Panc1 (cell line): ENCODE measurements around the gene SSBP3. TPM values are rescaled to one million over a fixed set of nuclear protein-coding genes. Genes with fewer than 3 reads are reported as not detected.

Experiments
- ATAC-seq: fragments of 200-7000 bp; cut with Tn5 transposase; 2 replicates; pipeline ENCODE4 v1.9.1; 2020; ENCODE audit warnings: mild to moderate bottlenecking, moderate library complexity
- BruUV-seq: library from RNA; stranded (reverse); fragments of 400-500 nt; replicated peaks from 2 replicates; lab custom pipeline; 2021; lab: Mats Ljungman, UMichigan
- CTCF ChIA-PET: fragments of 300-600 bp; sonication (Branson Sonifier 250); formaldehyde crosslinking; loops from one replicate; lab custom pipeline; 2022; ENCODE audit warnings: antibody characterized with exemption; lab: Charles Lee
- POLR2A ChIA-PET: fragments of 300-600 bp; sonication (Branson Sonifier 250); formaldehyde crosslinking; loops from one replicate; lab custom pipeline; 2022; ENCODE audit warnings: antibody characterized with exemption; lab: Charles Lee
- DNase-seq: peaks from one replicate; pipeline ENCODE4 v3.0.0-alpha.2; 2010; ENCODE audit warnings: low read depth, low spot score
- H3K27ac ChIP-seq: 2 replicates; pipeline ENCODE4 v1.5.1; 2011; ENCODE audit warnings: mild to moderate bottlenecking, low read length, inconsistent platforms
- H3K27me3 ChIP-seq: fragments of 200-500 bp; sonication (Bioruptor generic); 2 replicates; pipeline ENCODE4 v1.6.0; 2014; ENCODE audit warnings: low read length, inconsistent platforms; ENCODE audit not compliant: control insufficient read depth, insufficient read depth
- H3K36me3 ChIP-seq: fragments of 200-500 bp; sonication (Bioruptor generic); 2 replicates; pipeline ENCODE4 v1.5.1; 2014; ENCODE audit warnings: inconsistent platforms, mild to moderate bottlenecking, low read length, moderate library complexity; ENCODE audit not compliant: control insufficient read depth, insufficient read depth
- H3K4me1 ChIP-seq: 2 replicates; pipeline ENCODE4 v1.5.1; 2011; ENCODE audit warnings: inconsistent platforms, mild to moderate bottlenecking, low read length, moderate library complexity; ENCODE audit not compliant: control insufficient read depth, insufficient read depth
- H3K4me3 ChIP-seq, 2 experiments: 2 replicates each; pipeline ENCODE4 v1.5.1; 2011 to 2012; ENCODE audit warnings: low read depth in 2 of 2, low read length in 2 of 2, mild to moderate bottlenecking in 2 of 2, inconsistent platforms in 1 of 2, moderate library complexity in 1 of 2
- H3K9me3 ChIP-seq: fragments of 200-500 bp; sonication (Bioruptor generic); 2 replicates; pipeline ENCODE4 v1.5.1; 2014; ENCODE audit warnings: low read depth, mild to moderate bottlenecking, inconsistent platforms, low read length, moderate library complexity; ENCODE audit not compliant: control insufficient read depth, insufficient read depth
- CTCF ChIP-seq: fragments of 450-650 bp; IDR thresholded peaks from 2 replicates; pipeline ENCODE4 v1.5.1; 2017; ENCODE audit warnings: mild to moderate bottlenecking
- POLR2AphosphoS5 ChIP-seq: IDR thresholded peaks from 2 replicates; pipeline ENCODE4 v1.6.1; 2012; ENCODE audit warnings: mild to moderate bottlenecking, low read depth, low read length, moderate library complexity
- REST ChIP-seq, 2 experiments: IDR thresholded peaks; 2 replicates each; pipeline ENCODE4 v1.6.1; 2011 to 2012; ENCODE audit warnings: low read depth in 2 of 2, control low read depth in 1 of 2, low read length in 1 of 2, mild to moderate bottlenecking in 1 of 2, moderate library complexity in 1 of 2; ENCODE audit not compliant: insufficient read depth in 1 of 2
- SIN3A ChIP-seq: IDR thresholded peaks from 2 replicates; pipeline ENCODE4 v1.6.1; 2012; ENCODE audit warnings: low read depth, mild to moderate bottlenecking, low read length, moderate library complexity, borderline replicate concordance; ENCODE audit not compliant: insufficient read depth
- TCF7L2 ChIP-seq: IDR thresholded peaks from 2 replicates; pipeline ENCODE4 v1.6.1; 2011; ENCODE audit warnings: mild to moderate bottlenecking, low read depth, low read length, inconsistent platforms
- in situ Hi-C: cut with HindIII; loops from 2 replicates; pipeline ENCODE4 v1.10.0; 2016; ENCODE audit warnings: low sequenced_read_pairs, low pct_unique_long_range_greater_than_20kb
- intact Hi-C: fragments of 100-400 bp; cut with micrococcal nuclease; formaldehyde crosslinking; loops from one replicate; pipeline ENCODE4 v1.10.0; 2022; ENCODE audit not compliant: unreplicated experiment
- total RNA-seq: library from RNA; stranded (reverse); gene quantifications from one replicate; pipeline ENCODE4 v1.2.1, GENCODE V29; 2021; ENCODE audit not compliant: unreplicated experiment

The SSBP3 gene
- total RNA-seq, 1 experiment from 2014 or later, result 22.5 TPM

GRCh38 chr1:54331091-54331772 lies 75.0 kb downstream of the SSBP3 start:
- ATAC-seq, result no peak
- DNase-seq, result no peak
- no TSS peak for BruUV-seq
- ChIA-PET POLR2A (no interaction called here), CTCF (no interaction called here)
- Histone ChIP-seq H3K27ac (no peak overlapping the region), H3K4me1 (no peaks in the 10 kb centered on the region; the same call in 1 of the 2 replicates), H3K4me3 (no peak overlapping the region), H3K9me3 (no peaks in the 10 kb centered on the region), H3K36me3 (no peaks in the 10 kb centered on the region), H3K27me3 (no peaks in the 10 kb centered on the region)
- TF ChIP-seq SIN3A (no peak), REST (IDR thresholded peaks at IDR 0.05; ENCODE audit: insufficient read depth in 1 of 2, low read depth in 2 of 2, low read length in 1 of 2) (no peak), CTCF (no peak), TCF7L2 (no peak), POLR2AphosphoS5 (no peak)
- intact Hi-C loops (no loop called here), in situ Hi-C loops (no loop called here)

GRCh38 chr1:54329312-54330003 lies 76.7 kb downstream of the SSBP3 start:
- no peak overlapping the region for H3K4me3 ChIP-seq
- ATAC-seq, result no peak
- TF ChIP-seq CTCF (no peak), SIN3A (no peak), TCF7L2 (no peak), POLR2AphosphoS5 (no peak), REST (IDR thresholded peaks at IDR 0.05; ENCODE audit: insufficient read depth in 1 of 2, low read depth in 2 of 2, low read length in 1 of 2) (no peak)
- H3K9me3 ChIP-seq, result no peaks in the 10 kb centered on the region
- no peak overlapping the region for H3K27ac ChIP-seq
- intact Hi-C loops (no loop called here), in situ Hi-C loops (no loop called here)
- ChIA-PET CTCF (no interaction called here), POLR2A (no interaction called here)
- no TSS peak for BruUV-seq
- no peak for DNase-seq
- no peaks in the 10 kb centered on the region for H3K27me3 ChIP-seq
- H3K4me1 ChIP-seq, result no peaks in the 10 kb centered on the region; the same call in 1 of the 2 replicates
- H3K36me3 ChIP-seq, result no peaks in the 10 kb centered on the region
